MM.1S (cell line): Measurements from ENCODE around the gene PRDM10.

Experiments
- DNase-seq: peaks from one replicate; pipeline ENCODE4 v3.0.0-alpha.2; 2015
- H2AFZ ChIP-seq: fragments of 300-600 bp; sonication (generic); 2 replicates; pipeline ENCODE4 v1.6.0; 2016; ENCODE audit warnings: antibody characterized with exemption, low read length
- H3F3A ChIP-seq: fragments of 300-600 bp; sonication (generic); 2 replicates; pipeline ENCODE4 v1.6.1; 2016; ENCODE audit warnings: mild to moderate bottlenecking, antibody characterized with exemption, low read length, moderate library complexity, mixed read lengths; ENCODE audit not compliant: insufficient read depth
- H3K27ac ChIP-seq: fragments of 300-600 bp; sonication (generic); 2 replicates; pipeline ENCODE4 v1.5.1; 2016; ENCODE audit warnings: mild to moderate bottlenecking, low read length
- H3K27me3 ChIP-seq: fragments of 300-600 bp; sonication (generic); replicated peaks from 2 replicates; pipeline ENCODE4 v1.6.0; 2016; ENCODE audit warnings: low read length; ENCODE audit not compliant: insufficient read depth
- H3K36me3 ChIP-seq: fragments of 300-600 bp; sonication (generic); replicated peaks from 2 replicates; pipeline ENCODE4 v1.6.1; 2016; ENCODE audit warnings: mild to moderate bottlenecking, low read length, mixed read lengths; ENCODE audit not compliant: insufficient read depth
- H3K4me1 ChIP-seq: fragments of 300-600 bp; sonication (generic); 2 replicates; pipeline ENCODE4 v1.6.1; 2016; ENCODE audit warnings: low read length, mixed read lengths
- H3K4me2 ChIP-seq: fragments of 300-600 bp; sonication (generic); 2 replicates; pipeline ENCODE4 v1.6.0; 2016; ENCODE audit warnings: low read depth, low read length
- H3K4me3 ChIP-seq: fragments of 300-600 bp; sonication (generic); 2 replicates; pipeline ENCODE4 v1.5.1; 2016; ENCODE audit warnings: low read length, mixed read lengths
- H3K79me2 ChIP-seq: fragments of 300-600 bp; sonication (generic); 2 replicates; pipeline ENCODE4 v1.6.1; 2016; ENCODE audit warnings: mixed run types, low read length, mixed read lengths
- H3K9ac ChIP-seq: fragments of 300-600 bp; sonication (generic); 2 replicates; pipeline ENCODE4 v1.6.1; 2016; ENCODE audit warnings: low read length, mixed read lengths
- H3K9me2 ChIP-seq: fragments of 300-600 bp; sonication (generic); replicated peaks from 2 replicates; pipeline ENCODE4 v1.6.1; 2016; ENCODE audit warnings: mild to moderate bottlenecking, low read length, mixed read lengths; ENCODE audit not compliant: insufficient read depth
- H3K9me3 ChIP-seq: fragments of 300-600 bp; sonication (generic); replicated peaks from 2 replicates; pipeline ENCODE4 v1.6.1; 2016; ENCODE audit warnings: mild to moderate bottlenecking, low read length, mixed read lengths; ENCODE audit not compliant: insufficient read depth
- H4K20me1 ChIP-seq: fragments of 300-600 bp; sonication (generic); 2 replicates; pipeline ENCODE4 v1.6.1; 2016; ENCODE audit warnings: mild to moderate bottlenecking, low read length, moderate library complexity, mixed read lengths; ENCODE audit not compliant: insufficient read depth
- CTCF ChIP-seq: fragments of 300-600 bp; sonication (generic); IDR thresholded peaks from 2 replicates; pipeline ENCODE4 v1.5.1; 2016; ENCODE audit warnings: antibody characterized with exemption, low read length, mixed read lengths
- EZH2 ChIP-seq: fragments of 300-600 bp; sonication (generic); optimal IDR thresholded peaks from 2 replicates; pipeline ENCODE3; 2017; ENCODE audit warnings: low read depth, mild to moderate bottlenecking, antibody characterized with exemption, low read length, mixed read lengths
- EZH2phosphoT487 ChIP-seq: fragments of 300-600 bp; sonication (generic); IDR thresholded peaks from 2 replicates; pipeline ENCODE4 v1.6.1; 2018; ENCODE audit warnings: antibody characterized with exemption, low read length

Gene PRDM10

GRCh38 chr11:129939510-129939909 is 63.1 kb downstream of the PRDM10 start:
- Histone ChIP-seq H4K20me1 (no peaks in the 10 kb centered on the region), H3K9ac (no peak overlapping the region), H3K9me3 (no peaks in the 10 kb centered on the region), H3F3A (no peaks in the 10 kb centered on the region), H2AFZ (no peak overlapping the region), H3K4me1 (no peaks in the 10 kb centered on the region), H3K4me3 (no peak overlapping the region), H3K9me2 (no peaks in the 10 kb centered on the region), H3K27me3 (no peaks in the 10 kb centered on the region), H3K79me2 (no peaks in the 10 kb centered on the region), H3K36me3 (no peaks in the 10 kb centered on the region), H3K4me2 (no peak overlapping the region), H3K27ac (no peak overlapping the region)
- no peak for DNase-seq
- TF ChIP-seq CTCF (no peak), EZH2phosphoT487 (no peak), EZH2 (no peak)

- no peaks in the 10 kb centered on the region for H3K4me1 ChIP-seq
- TF ChIP-seq CTCF: no peak
- H4K20me1 ChIP-seq: no peaks in the 10 kb centered on the region
- DNase-seq: no peak
- H3K9ac ChIP-seq: no peak overlapping the region
- no peak overlapping the region for H3K4me3 ChIP-seq
- no peak overlapping the region for H3K4me2 ChIP-seq
- no peaks in the 10 kb centered on the region for H3K27me3 ChIP-seq
- no peaks in the 10 kb centered on the region for H3K79me2 ChIP-seq
- no peak overlapping the region for H2AFZ ChIP-seq
- no peaks in the 10 kb centered on the region for H3F3A ChIP-seq
- H3K9me3 ChIP-seq: no peaks in the 10 kb centered on the region
- H3K36me3 ChIP-seq: no peaks in the 10 kb centered on the region
- H3K9me2 ChIP-seq: no peaks in the 10 kb centered on the region
- H3K27ac ChIP-seq: no peak overlapping the region
Observed at GRCh38 chr11:129938764-129939163, 63.9 kb downstream of the PRDM10 start.

GRCh38 chr11:129937592-129938238 is 64.9 kb downstream of the PRDM10 start:
- DNase-seq: no peak
- no peak for TF ChIP-seq CTCF
- TF ChIP-seq EZH2: no peak
- no peak for TF ChIP-seq EZH2phosphoT487
- Histone ChIP-seq H3K4me2 (no peak overlapping the region), H3K4me3 (no peak overlapping the region), H3F3A (no peaks in the 10 kb centered on the region), H3K36me3 (no peaks in the 10 kb centered on the region), H2AFZ (no peak overlapping the region), H3K27ac (no peak overlapping the region), H3K4me1 (no peaks in the 10 kb centered on the region), H3K9ac (no peak overlapping the region), H3K9me2 (no peaks in the 10 kb centered on the region), H3K9me3 (no peaks in the 10 kb centered on the region), H3K79me2 (no peaks in the 10 kb centered on the region), H3K27me3 (no peaks in the 10 kb centered on the region), H4K20me1 (no peaks in the 10 kb centered on the region)
